IMR-90 (cell line): ENCODE data around the gene VCL.

Experiments used
- CEBPB ChIP-seq: IDR thresholded peaks from 2 replicates; pipeline ENCODE4 v1.6.1; 2012; ENCODE audit warnings: low read depth, low read length, improper control_type of control experiment
- CTCF ChIP-seq: conservative IDR thresholded peaks from 2 replicates; pipeline ENCODE4 v1.5.1; 2012; ENCODE audit warnings: mild to moderate bottlenecking, low read depth, low read length, improper control_type of control experiment
- ELK1 ChIP-seq: fragments of 150-350 bp; IDR thresholded peaks from 2 replicates; pipeline ENCODE4 v1.6.1; 2016; ENCODE audit warnings: low read depth, mild to moderate bottlenecking, low read length, moderate library complexity, borderline replicate concordance
- FOS ChIP-seq: fragments of 150-350 bp; IDR thresholded peaks from 2 replicates; pipeline ENCODE4 v1.6.1; 2016; ENCODE audit warnings: low read depth, low read length
- MAZ ChIP-seq: IDR thresholded peaks from 2 replicates; pipeline ENCODE4 v1.6.1; 2012; ENCODE audit warnings: low read depth, mild to moderate bottlenecking, low read length, improper control_type of control experiment, moderate library complexity, borderline replicate concordance
- MXI1 ChIP-seq: IDR thresholded peaks from 2 replicates; pipeline ENCODE4 v1.6.1; 2012; ENCODE audit warnings: low read depth, mild to moderate bottlenecking, low read length, moderate library complexity, borderline replicate concordance
- POLR2A ChIP-seq: IDR thresholded peaks from 2 replicates; pipeline ENCODE4 v1.6.1; 2012; ENCODE audit warnings: mild to moderate bottlenecking, low read depth, low read length
- RAD21 ChIP-seq: IDR thresholded peaks from 2 replicates; pipeline ENCODE4 v1.6.1; 2012; ENCODE audit warnings: low read length, improper control_type of control experiment
- RCOR1 ChIP-seq: IDR thresholded peaks from 2 replicates; pipeline ENCODE4 v1.6.1; 2012; ENCODE audit warnings: mild to moderate bottlenecking, low read length, improper control_type of control experiment; ENCODE audit not compliant: insufficient replicate concordance
- RFX5 ChIP-seq: IDR thresholded peaks from 2 replicates; pipeline ENCODE4 v1.8.0; 2012; ENCODE audit warnings: low read depth, mild to moderate bottlenecking, low read length, moderate library complexity
- USF2 ChIP-seq: fragments of 150-350 bp; IDR thresholded peaks from 2 replicates; pipeline ENCODE4 v1.6.1; 2017; ENCODE audit warnings: mild to moderate bottlenecking, antibody characterized with exemption, low read length, low read depth

GRCh38 chr10:73979809-73980433, 18.0 kb upstream of the VCL start:
- no peak for TF ChIP-seq POLR2A
- TF ChIP-seq MXI1, result no peak
- TF ChIP-seq USF2, result no peak
- no peak for TF ChIP-seq ELK1
- TF ChIP-seq CTCF, result no peak
- TF ChIP-seq RFX5, result no peak
- no peak for TF ChIP-seq RCOR1
- TF ChIP-seq FOS, result no peak
- no peak for TF ChIP-seq CEBPB
- no peak for TF ChIP-seq RAD21
- no peak for TF ChIP-seq MAZ
